ENCODE measurements around the gene SNX11.

The SNX11 gene

DNA sequence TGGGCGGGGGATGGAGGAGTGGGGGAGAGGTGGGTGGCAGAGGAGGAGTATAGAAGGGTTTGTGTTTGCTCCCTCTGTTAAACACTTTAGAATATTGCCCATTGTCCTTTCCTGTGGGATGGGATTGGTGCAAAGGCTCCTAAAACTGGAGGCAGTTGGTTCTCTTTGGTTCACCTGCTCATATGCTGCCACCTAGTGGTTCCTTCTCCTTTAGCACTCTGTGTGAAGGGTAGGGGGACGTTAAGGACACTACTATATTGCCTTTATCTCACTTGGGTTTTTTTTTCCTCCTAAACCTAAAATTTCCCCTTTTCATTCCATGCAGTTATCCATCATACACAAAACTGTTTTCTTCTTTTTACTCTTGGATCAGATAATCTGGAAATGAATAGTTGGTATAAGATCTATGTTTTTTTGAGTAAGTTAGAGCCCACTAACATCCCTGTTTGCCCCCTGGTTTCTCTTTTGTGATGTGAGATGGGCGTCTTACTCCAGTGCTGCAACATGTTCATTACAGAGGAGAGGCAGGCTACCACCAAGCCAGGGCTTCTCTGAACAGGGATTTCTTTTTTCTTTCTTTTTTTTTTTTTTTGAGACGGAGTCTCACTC is 23.8 kb downstream of the SNX11 start:
- peak in 29 of 56 donors; percentile 5 to 76 (median 27) for DNase-seq

DNA sequence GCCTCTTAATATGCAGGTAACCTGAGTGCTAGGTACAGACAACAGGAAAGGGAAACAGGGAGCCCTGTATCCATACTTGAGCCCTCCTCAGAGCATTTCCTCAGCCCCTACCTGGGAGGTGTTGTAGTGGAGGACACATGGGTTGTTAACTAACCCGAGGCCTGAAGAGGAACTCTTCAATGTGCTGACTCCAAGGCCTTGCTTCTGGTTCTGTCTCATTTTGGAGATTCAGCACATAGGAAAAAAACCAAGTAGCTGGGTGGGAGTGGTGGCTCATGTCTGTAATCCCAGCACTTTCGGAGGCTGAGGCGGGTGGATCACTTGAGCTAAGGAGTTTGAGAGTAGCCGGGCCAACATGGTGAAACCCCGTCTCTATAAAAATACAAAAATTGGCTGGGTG is 24.8 kb downstream of the SNX11 start:
- peak in 1 of 56 donors; percentile 14 for DNase-seq

DNA sequence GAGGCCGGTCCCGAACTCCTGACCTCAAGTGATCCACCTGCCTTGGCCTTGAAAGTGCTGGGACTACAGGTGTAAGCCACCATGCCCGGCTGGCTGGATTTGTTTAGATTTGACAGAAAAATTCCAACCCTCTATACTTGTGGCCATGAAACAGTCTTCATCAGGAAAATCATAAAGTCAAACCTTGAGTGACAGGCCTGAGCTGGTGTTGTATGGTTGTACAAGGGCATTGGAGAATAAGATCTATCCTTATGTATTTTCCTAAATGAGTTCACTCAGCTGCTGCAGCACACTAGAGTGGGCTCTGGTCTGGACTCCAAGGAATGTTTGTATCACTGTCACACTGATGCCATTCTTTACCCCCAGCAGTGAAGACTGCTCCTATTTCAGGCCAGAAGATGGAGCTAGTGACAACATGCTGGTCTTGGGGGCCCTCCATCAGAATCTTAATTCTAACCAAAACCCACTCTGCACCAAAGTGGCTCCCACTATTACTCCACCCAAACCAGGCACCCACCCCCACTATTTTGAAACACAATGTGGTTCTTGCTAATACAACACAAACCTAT is 27.4 kb downstream of the SNX11 start:
- no peak for DNase-seq

DNA sequence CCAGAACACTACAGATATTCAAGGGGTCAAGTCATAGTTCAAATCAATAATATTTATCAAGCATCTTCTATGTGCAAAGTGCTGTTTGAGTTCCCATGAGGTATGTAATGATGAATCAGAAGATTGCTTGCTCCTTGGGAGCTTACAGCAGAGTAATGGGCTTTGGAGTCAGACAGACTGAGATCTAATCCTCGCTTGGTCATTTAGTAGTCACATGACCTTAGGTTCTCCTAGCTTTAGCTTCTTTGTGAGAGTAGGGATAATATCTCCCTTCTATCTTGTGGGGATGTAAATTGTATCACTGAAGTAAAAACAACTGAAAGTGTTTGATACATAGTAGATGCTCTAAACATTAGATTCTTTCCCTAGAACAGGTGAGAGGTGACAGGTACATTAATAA is 30.1 kb downstream of the SNX11 start:
- no peak for DNase-seq

DNA sequence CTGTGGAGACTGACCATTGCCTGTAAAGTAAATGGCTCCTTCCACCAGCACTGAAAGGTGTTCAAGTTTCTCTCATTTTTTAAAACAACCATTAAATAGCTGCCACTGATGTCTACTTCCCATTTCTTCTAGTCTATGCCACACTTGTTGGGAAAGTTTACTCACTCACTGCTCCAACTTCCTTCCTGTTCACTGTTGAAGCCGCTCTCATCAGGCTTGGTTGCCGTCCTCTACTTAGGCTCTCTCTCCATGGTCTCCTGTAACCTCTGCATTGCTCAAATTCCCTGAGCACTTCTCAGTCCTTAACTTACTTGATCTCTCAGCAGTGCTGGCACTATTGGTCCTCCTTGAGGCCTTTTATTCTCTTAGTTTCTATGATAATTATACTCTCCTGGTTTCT is 32.4 kb downstream of the SNX11 start:
- DNase-seq, result no peak

DNA sequence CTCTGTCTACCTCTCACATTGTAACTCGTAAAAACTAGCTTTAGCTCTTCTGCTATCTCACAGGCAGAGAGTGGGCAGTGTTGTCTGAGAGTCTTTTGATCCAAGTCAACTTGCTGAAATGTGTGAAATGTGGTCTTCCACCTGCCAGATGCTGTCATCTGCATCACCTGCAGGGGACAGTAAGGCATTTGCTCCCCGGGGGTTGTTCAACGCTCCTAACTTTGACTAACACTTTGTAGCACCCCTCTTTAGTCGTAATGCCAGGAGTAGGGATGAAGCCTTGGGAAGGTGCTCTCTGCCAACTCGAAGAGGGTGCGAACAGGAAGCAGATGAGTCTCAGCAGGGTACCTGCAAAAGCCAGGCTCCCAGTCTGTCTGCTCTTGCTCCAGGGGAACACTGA is 36.1 kb downstream of the SNX11 start:
- DNase-seq, result no peak

DNA sequence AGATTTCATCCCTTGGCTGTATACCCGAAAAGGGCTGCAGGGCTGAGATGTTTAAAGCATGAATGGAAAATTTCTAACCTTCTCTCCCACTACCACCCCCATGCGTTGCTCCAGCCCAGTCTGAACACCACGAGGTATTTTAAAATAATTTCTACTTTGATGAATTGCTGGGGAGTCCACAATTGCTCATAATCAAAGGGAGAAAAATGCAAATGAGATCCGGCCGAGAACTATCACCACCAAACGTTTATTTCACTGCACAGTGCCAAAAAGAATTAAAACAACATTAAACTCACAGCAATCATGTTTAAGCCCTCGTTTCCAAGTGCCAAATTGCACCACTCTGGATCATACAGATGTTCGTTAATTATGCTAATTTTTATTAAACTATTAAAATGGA is 36.7 kb downstream of the SNX11 start:
- DNase-seq, result no peak

DNA sequence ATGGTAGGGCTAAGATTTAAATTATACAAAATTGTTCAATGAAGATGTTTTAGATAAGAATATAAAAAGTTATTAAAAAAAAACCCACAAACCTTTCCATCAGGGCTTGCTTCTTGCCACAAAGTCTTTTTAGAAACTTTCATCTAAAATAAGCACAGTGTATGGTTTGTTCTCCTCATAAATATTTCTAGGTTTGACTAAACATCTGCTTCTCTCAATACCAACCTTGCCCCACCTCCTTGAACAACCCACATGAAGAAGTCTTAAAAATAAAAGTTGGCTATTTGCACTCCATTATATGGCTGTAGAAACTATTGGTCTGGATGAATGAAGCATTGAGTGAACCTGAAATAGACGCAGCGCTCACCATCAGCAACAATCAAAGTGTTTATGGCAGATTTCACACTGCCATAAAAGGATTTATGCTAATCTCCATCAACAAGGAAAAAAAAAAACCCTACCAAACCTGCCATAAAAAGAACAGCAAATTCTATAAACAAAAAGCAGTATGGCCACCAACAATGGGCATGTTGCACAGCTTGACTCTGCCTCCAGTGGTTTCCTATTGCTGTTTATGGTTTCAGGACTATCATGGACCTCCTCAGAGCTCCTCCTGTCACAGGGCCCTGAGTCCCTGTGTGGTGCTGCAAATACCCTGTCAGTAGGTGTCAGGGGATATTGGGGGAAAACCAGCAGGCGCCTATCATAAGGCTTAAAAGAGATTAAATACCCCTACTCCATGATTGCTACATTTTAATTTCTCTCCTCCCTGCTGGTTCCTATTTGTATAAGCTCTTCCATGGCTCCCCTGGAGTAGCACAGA is 37.6 kb downstream of the SNX11 start:
- no peak for DNase-seq

DNA sequence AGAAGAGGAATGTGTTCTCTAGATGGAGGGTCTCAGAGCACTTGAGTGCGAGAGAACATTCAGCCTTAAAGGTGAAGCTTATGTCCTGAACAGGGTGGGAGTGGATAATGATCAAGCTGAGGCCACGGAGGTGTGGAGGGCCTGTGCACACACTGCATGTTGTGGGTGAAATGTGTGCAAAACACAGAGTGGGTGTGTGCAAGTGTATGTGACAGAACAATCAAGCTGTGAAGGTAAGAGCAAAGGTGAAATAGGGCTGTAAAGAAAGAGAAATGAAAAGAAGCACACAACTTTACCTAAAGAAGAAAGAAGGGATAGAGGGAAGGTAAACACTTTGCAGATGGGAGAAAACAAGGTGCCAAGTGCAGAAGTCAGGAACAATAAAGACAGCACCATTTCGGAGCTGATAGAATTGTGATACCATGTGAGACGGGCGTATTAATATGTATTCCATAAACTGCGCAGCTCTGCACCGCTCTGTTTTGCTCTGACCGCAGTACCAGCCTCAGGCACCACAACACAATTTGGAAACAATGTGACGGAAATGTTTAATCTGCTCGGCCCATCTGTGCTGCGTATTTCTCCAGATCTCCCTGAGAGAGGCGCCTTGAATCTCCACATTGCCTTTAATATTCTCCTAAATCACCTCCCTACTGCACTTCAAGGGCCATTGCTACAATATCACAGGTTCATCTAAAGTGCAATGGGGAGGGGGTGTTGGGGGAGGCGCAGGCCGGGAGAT is 40.6 kb downstream of the SNX11 start:
- no peak for DNase-seq

DNA sequence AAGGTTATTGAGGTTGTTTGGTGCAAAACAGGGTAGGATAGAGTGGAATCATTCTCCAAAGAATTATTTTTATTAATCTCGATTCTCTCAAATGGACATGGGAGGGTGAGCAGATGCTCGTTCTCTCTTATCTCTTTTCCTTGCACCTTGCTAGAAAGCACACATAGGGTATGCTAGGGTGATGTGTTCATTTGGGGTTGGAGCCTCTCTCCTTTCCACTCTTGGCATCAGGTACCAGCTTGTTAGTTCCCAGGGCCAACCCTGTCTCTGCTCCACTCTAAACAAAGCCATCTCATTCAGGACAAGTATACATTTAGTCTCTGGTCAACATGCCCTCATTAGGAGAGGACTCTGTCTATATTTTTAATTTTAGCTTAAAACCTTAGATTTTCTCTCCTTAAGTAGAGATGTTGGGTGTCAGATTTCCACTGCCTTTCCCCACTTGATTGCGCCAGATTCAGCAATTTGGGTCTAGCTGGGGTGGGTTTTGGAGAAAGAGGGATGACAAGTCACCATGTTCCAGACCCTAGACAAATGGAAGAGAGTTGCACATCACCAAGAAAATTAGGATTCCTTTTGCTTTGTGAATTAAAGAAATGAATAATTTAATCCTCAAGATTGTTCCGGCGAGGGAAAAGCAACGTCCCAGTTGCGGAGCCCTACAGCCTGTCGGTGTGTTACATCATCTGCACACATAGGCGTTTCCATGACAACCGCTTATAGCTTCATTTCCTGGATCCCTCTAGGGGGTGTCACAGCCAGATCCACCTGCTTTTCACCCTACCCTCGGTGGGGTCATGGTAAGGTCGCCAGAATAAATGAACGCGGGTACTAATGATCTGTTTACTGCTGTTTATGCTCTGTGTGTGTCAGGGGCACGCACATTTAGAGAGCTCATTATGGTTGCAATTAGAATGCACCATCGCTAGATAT is 41.6 kb downstream of the SNX11 start:
- DNase-seq, result peak in 7 of 56 donors; percentile 8 to 34 (median 19)

DNA sequence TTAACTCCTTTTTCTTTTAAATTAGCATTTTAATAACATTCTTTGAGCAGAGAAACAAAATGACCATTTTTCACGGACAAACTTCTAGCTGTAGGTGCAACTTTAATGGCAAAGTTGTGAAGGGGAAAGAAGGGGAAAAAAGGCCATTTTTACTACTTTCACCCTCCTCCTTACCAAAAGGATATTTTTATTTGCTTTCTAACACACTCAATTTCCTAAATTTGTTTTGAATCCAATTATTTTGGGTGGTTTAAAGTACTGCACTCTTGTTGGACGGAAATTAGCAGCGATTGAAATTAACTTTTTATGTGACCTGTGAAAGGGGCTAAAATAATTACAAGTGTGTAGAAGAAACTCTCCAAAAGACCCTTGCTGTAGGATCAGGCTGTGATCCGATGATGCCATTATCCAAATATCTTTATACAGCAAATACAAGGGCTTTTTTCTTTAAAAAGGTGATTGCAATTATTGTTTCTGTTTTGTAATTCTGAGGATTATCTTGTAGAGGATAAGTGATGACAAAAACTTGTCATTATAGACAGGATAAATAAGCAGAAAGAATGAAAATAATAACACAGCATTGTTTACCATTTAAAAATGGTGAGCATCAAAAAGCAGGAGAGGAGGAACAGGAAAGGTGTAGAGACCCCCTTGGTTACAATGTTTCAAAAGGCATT is 42.4 kb downstream of the SNX11 start:
- DNase-seq, result no peak

DNA sequence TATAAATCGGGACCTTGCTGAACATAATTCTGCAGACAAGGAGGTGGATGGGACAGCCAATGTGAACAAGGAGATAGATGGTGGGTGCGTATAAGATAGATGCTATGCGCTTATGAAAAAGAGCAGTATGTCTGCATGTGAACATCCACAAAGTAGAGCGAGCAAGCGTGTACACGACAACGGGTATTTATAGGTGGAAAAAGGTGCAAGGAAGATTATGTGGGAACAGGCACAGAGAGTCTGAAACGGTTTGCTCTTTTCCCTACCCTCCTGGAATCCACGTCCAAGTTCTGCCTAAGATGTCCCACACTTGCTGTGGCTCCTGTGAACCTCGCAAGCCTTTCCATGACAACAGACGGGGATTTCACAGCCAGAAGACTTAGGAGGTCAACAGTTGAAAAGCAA is 43.0 kb downstream of the SNX11 start:
- no peak for DNase-seq

DNA sequence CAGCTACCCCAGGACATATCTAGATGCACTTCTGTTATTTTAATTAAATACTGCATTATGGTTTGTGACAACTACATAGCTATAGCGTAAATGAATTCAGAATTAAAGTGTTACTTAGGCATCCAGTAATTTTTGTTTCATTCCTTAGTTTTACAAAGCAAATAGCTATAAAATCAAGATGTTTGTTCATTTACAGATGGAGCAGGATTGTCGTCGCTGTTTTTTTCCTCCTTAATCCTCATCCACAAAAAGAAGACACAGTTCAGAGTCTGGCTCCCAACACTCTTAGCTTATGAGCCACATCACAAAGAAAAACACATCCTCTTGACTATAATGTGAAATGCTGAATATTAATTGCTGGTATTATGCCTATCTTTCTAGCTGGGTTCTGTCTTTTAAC is 43.7 kb downstream of the SNX11 start:
- no peak for DNase-seq

DNA sequence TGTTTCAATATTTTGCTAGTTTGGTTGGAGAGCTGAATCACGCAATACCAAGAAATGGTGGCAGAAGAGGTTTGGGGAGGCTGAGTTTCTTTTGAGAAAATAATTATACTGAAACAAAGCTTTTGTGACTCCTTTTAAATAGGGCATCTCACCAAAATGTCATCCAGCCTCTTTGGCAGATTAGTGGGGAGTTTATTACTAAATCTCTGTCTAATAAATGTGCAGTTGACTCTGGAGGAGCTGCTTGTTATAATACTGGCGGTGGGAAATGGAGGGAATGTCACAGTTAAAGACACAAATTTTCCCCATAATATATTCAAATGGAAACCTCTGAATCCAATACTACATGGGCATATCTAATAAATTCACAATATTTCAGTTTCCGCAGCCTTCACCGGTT is 44.7 kb downstream of the SNX11 start:
- DNase-seq, result no peak

DNA sequence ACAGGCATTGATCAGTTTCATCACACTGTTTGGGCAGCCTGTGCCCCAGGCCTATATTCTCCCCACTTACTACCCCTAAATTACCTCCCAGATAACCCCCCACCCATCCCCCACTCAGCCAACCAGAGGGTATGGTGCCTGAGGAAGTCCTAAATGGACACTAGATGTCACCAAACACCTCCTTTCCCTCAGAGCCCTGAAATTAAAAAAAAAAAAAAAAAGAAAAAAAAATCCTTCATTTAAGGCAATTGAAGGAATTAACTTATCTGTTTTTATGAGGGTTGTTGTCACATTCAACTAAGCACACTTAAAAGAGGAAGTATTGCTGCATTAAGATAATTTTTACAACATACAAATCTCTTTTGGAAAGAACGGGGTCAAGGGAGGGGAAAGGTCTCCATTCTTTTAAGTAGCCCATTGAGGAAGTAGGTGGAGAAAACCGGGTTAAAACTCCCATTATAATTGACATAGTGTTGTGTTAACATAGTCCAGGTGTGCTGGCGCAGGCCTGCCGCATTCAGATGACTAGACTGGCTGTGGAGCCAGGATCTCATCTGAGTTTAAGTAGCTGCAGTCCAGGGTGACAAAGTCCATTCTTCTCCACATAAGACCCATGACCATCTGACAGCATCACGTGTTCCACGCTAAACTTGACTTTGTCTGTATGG is 46.3 kb downstream of the SNX11 start:
- no peak for DNase-seq

DNA sequence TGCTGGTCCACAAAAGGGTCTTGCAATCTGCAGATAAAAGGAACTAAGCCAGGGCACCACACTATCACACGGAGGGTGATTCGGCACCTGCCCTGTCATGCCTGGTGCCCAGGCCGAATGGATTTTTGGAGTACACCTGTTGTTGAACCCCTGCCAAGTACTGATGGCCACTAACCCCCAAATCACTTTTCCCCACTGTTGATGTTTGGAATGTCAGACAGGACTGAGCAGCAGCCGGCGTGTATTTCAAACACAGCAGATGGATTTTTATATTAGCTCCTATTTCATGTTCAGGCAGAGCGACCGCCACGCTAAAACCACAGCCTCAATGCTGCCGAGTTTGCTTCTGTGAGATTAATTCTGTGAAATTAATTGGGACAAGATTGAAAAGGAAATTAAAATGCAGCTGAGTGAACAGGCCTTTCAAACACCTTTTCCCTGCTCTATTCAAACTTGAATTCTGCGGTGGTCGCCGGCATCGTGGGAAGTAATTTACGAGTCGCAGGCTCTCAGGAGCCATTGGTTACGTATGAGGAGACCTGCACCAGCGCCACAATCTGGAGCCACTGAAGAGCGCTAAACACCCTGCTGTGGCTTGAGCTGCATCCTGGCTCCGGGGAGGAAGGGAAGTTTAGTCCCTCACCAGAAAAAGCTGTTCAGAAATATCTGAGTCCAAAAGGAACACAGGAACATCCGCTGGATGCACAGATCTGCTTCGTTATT is 48.5 kb downstream of the SNX11 start:
- no peak for DNase-seq

DNA sequence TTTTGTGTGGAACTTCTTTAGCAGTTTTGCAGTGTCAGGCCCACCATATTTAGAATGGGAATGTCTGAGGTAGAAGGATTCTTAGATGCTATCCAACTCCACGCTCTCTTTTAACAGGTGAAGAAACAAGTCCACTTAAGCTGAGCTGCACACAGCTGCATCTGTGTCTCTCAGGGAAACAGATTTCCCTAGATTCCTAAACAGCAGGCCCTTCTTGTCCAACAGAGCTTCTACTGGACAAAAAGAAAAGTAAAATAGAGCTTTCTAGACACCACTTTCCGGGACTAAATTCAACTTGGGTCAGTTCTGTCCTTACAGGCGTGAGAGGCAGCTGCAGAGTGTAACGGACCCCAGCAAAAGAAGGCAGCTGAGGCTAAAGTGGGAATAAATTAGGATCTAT is 51.7 kb downstream of the SNX11 start:
- no peak for DNase-seq

DNA sequence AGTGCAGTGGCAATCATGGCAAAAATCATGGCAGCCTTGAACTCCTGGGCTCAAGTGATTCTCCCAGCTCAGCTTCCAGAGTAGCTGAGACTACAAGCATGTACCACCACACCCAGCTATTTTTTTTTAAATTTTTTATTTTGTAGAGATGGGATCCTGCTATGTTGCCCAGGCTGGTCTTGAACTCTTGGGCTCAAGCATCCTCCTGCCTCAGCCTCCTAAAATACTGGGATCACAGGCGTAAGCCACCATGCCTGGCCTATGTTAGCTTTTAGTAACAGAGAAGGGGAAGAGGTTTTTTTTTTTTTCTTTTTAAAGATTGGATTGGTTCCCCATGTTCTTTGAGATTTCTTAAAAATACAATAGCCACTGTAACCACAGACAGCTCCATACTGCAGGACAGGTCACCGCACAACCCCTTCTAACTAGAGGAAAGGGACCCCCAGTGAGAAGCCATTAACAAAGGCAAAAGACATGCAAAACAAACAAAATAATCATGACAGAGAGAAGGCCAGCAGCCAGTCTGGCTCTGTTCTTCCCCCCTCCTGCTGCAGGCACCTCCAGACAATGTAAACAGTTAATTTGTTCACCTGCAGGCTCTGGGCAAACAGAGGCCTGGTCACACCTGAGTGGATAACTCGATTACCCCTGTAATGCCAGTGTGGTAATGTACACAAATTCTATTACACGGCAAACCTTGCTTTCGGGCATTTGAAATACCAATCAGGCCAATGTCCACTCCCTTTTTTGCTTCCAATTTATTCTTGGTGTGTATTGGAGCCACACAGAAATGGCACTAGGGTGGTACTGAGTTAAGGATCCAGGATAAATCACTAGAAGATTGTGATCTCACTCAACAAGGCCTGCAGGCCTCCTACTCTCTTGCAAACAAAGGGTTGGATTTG is 52.9 kb downstream of the SNX11 start:
- no peak for DNase-seq

Data from nucleus accumbens (tissue), 56 donors.